ENCODE results near the gene ZBTB33.

The ZBTB33 gene

DNA sequence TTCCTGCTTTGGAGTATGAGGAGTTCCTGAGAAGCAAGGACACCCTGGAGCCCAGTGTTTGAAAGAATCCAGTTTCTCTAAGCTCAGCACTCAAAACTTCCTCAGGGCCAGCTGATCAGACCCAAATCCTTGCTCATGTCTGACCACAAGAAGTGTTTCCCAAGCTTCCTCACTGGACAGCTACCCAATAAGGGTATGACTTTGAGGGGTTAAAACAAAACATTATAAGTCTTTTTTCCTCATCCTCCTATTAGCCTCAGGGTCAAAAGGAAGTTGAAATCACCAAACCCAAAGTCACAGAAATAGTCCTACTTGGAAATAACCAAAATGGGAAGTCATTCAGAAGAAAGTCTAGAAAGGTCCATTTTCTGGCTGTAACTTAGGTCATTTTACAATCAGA is 13.7 kb downstream of the ZBTB33 start:
- no peak for DNase-seq

DNA sequence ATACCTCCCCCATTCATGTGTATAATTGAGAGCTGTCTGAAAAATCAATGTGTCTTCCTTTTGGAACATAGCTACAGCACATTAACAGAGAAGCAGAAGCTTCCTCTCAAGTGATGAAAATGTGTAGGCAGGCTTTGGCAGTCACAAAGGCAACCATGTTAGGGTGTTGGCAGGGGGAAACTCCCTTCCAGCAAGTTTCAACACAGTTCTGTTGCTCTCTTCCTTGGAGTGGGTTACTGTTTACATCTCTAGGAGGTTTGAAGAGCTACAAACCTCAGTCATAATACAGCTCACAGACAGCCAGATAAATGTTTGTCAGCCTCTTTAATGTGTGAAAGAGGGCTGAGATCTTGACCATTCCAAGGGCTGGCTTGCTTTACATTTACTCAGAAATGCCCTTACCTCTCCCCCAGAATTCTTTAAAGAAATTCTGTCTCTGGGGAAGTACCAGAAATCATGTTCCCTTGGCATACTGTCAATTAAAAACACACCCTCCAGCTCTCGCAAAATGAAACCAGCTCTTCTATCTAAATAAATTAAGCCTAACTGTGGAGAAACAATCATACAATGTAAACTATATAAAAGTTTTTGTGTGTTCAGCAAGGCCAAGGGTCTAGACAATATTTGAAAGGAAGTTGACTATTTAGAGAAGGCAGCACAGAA is 18.9 kb downstream of the ZBTB33 start:
- no peak for DNase-seq

DNA sequence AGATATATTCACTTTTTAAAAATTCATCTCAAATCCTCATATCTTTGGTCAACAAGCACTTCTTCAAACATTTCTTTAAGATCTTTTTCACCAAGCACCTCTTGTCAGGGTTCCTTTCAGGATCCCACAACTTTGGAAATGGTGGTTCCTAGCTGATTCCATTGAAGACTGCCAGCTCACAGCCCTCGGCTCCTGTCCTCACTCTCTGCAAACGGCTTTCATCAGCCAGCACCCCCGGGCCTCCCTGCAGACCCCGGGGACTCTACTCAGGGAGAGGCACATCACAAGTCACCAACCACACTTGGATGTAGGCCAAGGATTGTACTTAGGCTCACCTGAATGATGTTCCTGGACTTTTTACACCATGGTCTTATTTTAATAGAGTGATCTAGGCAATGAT is 20.0 kb downstream of the ZBTB33 start:
- no peak for DNase-seq

DNA sequence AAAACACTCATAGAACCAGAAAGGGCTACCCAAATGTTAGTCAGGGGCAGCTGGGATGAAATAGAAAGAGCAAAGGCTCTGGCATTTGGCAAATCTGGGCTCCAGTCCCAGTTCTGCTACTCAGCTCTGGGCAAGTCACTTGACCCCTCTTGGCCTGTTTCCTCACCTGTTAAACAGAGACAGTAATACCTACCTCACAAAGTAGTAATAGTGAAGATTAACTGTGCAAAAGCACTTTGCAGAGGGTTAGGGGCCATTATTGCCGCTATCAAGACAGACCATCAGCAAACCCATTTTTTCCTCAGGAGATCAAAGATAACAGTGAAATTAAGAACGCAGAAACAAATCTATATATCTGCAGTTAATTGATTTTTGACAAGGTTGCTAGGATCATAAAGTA is 20.6 kb downstream of the ZBTB33 start:
- no peak for DNase-seq

DNA sequence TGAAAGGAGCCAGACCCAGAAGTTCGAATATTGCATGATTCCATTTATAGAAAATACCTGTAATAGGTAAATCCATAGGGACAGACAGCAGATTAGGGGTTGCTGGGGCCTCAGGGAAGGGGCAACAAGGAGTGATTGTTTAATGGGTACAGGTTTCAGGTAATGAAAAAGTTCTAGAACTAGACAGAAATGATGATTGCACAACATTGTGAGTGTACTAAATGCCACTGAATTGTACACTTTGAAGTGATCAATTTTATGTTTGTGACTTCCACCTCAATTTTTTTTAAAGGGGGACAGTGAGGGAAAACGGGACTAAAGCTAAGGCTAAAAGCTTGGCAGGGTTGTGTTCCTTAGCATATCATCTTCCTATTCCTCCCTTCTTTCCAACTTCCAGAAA is 23.5 kb downstream of the ZBTB33 start:
- DNase-seq, result no peak

DNA sequence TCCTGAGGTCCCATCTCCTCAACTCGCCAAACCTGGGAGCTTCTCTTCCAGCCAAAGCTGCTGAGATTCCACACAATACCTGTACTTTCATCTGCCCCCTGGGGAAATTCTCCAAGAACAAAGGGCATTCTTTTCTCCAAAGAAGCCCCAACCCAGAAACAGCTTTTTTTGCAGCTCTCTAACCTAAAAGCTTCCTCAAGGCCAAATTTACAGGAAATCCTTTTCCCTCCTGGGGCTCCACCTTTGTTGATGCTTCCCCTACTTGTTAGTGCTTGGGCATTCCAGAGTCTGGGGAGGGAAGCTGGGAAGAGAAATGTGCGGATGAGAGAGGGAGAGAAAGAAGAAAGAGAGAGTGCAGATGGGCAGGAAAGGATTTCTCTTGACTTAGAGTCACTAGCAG is 24.3 kb downstream of the ZBTB33 start:
- no peak for DNase-seq

DNA sequence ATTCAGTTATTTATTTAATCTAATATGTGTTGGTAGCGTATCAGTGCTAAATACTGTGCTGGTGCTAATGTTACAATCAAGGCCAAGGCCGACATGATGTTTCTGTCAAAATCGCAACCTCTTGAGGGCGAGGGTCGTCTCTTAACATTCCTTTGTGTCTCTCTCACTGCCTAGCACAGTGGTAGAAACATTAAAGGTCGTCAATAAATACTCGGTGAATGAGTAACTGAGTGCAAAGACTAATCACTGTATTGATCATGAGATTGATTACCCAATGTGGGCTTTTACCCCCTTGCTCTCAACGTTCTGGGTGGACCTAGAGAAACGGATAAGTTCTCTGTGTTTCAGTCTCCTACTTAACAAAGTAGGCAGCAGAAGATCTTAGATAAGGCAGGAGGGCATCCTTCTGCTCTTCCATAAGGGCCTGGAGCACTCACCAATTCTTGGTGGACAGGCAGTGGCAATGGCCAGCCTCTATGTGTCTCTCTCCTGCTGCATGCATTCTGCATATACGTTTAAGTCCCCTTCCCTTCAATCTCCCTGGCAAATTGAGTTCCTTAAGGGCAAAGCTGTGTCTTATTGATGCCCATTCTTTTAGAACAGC is 30.5 kb downstream of the ZBTB33 start:
- no peak for DNase-seq

DNA sequence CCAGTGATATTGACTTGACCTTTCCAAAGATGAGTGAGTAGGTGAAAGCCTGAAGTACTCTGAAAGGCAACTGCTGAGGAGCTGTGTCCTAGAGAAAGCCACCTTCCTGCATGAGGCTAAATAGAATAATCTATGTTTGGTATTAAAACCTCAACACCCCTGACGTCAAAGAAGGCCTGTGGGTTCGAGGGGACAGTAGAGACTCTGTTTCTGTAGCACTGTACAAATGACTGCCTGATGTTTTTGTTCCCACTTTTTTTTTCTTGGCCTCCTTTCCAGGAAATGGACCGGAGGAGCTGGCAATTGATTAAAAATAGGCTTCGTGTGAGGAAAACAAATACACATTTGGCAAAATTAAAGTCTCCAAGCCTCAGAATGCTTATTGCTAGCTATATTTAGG is 31.1 kb downstream of the ZBTB33 start:
- DNase-seq, result no peak

DNA sequence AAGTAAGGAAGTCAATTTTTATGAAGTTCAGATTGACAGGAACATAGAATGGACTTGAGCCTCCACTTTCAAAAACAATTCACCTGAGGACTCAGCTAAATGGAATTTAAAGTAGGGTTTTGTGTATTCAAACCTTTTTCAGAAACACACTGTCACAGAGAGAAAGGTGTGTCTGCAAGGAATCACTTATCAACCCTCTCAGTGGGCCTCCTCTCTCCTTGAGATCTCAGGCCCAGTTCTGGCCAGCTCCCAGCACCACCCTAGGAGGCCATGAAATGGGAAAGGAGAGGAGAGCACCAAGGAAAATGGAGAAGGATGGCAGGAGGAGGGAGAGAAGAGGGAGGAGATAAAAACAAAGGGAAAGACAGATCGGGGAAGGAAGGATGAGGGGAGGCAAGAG is 32.1 kb downstream of the ZBTB33 start:
- no peak for DNase-seq

DNA sequence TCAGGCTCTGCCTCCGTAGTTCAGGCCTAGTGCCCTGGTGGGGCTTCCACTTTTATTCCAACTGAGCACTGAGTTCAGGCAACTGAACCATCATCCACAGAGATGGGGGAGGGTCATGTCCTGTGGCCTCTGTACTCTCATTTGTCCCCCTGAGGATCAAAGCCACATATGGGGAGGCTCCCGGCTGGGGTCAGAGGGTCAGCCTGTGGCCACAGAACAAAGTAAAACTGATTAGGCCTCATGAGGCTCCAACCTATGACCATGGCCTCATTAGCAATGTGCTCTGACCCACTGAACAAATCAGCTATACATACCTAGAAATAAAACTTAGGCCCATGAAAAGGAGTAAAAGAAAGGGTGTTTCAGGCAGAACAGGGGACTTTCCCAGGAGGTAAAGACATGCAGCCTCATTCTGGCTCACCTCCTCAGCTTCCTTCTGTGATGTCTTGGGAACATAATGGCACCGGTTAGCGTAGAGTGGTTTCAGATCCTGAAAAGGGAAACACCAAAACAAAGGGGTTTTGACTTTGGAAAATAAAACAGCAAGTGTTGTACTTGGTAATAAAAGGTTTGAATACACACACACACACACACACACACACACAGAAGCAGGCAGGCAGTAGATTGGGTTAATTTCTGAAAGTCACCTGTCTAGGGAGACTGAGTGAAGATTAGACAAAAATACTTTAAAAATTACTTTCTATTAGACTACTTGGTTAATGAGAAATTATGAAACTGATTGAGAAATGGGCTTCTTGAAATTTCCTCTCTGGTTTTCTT is 36.3 kb downstream of the ZBTB33 start:
- DNase-seq, result no peak

DNA sequence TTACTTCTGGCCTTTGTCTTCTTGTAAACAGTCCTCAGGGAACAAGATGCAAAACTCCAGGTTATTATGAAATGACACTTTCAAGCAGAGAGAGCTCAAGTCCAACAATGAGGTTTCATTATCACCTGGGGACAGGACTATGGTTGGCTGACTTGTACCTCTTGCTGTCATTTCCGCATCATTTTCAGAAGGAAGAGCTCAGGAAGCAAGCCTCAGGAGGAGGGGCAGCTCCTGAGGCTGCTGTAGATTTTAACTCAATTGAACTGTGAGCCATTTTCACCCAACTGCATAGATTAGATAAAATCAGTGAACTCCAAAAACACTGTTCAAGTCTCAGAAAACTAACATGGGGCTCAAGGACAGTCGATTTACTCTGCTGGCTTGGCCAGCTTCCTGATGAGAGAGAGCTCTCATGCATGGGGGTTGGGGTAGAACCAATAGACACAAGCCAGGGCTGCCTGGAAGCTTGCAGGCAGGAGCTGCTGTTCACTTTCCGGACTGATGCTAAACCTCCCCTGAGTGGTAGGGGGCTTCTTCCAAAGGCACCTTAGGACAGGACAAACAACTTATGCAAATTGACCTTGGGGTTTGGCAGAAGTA is 37.0 kb downstream of the ZBTB33 start:
- no peak for DNase-seq

DNA sequence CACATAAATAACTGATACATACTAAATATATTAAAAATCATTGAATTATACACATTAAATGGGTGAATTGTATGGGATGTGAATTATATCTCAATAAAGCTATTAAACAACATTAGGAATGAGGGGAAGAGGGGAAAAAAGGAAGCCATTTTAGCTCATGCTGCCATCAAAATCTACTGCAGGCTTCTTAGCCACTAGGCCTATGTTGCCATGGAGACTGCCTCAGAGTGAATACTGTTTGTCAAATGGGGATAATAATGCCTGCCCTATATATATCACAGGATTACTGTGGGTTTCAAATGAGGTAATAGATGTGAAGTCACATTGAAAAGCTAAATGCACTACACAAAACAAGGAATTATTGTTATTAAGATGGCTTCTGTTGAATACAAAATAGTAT is 39.5 kb downstream of the ZBTB33 start:
- DNase-seq, result no peak

DNA sequence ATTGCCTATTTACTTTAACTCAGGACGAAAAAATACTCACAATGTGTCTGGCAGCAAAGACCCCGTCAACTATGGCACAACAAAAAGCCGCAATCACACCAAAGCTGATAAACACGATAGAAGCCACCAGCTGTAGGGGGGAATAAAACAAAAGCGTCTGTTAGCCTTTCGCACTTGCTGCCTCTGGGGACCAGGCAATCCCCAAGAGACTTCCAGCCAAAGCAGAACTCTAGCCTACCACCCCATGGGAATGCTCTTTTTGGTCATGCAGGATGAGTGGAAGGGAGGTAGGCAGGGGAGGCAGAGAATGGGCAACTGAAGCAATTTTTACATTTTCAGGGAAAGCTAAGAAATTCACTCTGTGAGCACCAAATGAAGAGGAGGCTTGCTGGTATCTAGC is 40.6 kb downstream of the ZBTB33 start:
- DNase-seq, result no peak

DNA sequence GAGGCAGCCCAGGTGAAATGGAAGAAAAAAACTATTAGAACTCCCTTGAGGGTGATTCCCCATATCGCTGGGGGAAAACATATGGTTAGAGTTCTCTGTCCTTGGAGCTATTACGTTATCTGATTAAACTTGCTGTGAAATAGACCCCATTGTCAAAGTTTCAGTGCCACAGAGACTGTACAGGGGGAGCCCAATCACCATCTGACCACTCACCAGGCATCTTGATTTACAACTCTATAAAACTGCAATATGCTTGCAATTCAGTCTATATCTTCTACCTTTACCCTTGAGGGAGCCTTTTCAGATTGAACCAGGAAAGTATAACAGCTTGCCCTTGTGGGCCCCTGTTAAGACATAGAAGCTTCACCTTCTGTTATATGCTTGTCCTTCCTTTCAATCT is 42.4 kb downstream of the ZBTB33 start:
- no peak for DNase-seq

DNA sequence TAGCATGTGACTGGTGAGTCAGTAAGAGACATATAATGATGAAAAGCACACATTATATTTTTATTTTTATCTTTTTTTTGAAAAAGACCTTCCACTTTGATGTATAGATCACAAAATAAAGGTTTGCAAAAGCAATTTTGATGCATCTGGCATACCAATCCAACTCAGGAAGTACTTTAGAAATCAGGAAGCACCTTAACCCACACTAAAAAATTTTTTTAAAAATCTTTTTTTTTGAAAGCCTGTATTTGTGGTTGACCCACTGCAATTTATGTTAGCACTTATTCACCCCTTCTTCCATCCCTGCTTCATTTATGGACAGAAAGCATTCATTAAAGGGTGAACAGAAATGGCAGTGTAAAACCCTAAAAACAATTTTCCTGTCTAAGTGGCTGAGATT is 44.0 kb downstream of the ZBTB33 start:
- peak; percentile 96 for DNase-seq

DNA sequence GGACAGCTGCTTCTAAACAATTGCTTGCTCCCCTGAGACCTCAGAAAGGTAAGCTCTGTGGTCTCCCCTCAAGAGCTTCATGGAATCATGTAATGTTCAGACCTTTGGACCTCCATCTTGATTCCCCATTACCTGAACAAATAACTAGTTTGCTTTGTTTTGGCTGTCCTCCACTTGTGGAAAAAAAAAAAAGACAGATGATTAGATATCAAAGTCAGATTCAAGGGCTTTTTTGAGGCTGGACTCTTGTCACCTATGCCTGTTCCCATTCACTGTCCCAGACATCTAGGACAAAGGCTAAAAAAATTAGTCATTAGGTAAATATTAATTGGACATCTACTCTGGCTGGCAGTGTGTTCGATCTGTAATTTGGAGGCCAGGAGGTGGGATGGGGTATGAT is 47.3 kb downstream of the ZBTB33 start:
- DNase-seq, result no peak

DNA sequence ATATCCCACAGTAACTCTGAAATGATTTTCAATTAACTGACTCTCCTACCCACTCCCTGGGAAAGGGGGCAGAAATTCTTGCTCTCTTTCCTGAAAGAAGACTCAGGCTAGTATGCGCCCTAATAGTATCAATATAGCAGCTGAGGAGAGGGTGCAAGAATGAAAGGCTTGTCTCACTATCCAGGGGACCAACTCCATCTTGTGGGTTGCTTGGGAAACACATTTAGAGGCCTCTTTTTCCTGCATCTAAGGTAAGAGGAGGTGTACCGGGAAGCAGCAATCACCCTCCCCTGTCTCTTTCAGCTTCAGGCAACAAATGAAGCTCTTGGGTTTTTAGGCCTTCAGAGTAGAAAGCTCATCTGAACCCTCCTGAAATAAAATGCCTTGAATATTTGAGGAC is 49.3 kb downstream of the ZBTB33 start:
- no peak for DNase-seq

DNA sequence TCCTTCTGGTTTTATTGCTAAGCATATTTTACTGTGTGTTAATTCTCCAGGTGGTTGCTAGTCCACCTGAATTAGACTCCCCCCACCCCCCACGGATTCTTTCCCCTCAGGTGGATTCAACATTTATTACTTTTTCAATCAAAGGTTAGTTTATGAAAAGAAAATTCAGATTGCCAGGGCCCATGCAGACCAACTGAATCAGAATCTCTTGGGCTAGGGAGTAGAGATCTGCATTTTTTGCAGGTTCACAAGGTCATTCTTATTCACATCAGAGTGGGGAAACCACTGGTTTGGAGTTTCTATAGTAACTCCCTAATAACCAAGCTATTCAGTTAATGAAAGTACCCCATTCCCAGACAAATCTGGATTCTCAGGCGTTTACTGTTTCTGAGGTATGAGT is 50.9 kb downstream of the ZBTB33 start:
- DNase-seq, result no peak

DNA sequence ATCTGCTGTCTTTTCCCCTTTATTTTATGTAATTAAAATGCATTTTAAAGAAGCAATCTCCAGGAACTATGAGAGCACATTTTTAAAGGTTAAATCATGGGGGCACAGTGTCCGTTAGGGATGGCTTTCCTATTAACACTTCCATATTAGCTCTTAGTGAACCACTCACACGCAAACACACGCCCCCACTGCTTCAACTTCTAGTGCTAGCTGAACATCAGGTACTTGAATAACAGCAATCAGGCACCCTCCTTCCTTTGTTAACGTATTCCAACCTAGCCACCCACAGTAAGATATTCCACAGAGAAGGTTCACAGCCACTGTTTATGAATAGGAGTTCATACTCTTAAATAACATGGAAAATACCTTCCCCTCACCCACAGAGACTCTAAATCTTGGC is 51.3 kb downstream of the ZBTB33 start:
- DNase-seq, result peak; percentile 39

DNA sequence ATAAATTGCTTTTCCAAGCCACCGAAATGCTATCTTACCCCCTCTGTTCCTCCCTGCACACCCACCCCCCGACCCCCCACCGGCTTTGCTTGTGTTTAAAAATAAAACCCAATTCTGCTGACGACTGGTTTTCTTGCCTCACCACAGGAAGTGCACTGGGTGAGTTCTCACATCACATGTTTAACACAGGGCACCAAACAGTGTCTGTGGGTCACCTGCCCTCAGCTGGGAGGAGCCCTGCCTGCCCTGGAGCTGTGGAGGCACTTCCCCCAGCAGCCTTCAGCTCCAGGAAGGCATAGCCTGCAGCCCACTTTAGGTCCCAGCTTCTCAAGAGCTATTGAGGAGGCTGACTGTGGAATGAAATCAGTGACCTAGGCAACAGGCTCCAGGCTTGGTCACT is 51.8 kb downstream of the ZBTB33 start:
- DNase-seq, result peak; percentile 18

DNA sequence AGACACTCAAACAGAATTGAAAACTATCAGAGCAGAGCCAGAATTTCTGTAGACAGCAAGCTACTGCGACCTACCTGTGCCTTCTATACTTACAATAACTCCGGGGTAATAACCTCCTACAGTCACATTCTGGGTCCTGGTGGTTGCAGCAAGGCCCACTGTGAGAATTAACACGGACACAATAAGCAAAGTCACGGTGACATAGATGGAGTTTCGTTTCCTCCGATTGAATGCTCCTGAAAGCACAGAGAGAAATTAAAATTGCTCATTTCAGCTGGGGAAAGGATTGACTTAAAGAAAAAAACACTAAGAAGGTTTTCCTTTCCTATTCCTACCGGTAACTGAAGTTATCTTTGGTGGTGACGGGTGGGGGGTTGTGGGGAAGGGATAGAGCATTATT is 53.6 kb downstream of the ZBTB33 start:
- DNase-seq, result no peak

DNA sequence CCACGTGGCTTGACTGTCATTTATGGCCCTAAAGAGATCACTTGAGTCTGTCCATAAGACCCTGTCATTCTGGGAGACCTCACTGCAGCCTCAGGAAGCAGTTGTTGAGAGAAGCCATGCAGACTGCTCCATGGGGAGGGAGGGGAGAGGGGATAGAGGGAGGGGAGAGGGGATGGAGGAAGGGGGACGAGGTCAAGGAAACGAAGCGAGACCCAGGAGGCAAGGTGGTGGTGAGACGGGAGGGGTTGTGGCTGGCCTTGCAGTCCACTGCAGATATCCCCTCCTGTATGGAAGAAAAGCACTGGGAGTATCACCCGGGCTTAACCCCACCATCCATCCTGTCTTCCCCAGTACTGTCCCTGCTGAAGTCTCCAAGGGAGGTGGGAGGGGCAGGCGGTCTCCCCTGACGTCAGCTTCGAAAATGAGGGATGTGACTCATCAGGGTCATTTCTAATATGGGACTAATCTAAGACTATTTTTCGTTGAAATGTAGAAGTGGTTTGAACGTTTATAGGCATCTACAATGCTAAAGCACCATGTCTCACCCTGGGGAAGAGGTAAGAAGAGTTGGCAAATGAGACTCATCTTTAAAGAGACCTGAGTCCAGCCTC is 55.0 kb downstream of the ZBTB33 start:
- DNase-seq, result no peak

DNA sequence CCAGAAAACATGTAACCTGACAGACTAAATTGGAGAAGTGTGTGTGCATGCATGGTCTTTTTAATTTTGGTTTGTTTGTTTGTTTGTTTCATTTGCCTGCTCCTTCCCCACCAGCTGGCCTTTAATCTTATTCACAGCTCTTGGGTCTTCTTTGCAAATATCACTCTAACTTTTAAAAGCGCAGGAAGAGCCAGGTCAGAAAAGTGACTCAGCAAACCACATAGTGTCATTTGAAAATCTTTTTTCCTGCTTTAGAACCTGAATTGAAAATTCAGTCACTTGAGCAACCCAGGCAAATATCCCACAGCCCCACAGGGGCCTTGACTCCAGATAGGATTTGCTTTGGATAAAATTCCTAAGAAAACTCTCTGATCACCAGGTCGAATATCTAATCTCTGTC is 56.0 kb downstream of the ZBTB33 start:
- DNase-seq, result no peak
